GM21447 (cell line): ENCODE measurements around the gene HIVEP2.

Experiments
- ATAC-seq: cut with Tn5 transposase; IDR thresholded peaks from one replicate; pipeline ENCODE4 v1.9.1; 2021; ENCODE audit not compliant: unreplicated experiment

Gene HIVEP2

GRCh38 chr6:142926177-142926493 lies 18.8 kb downstream of the HIVEP2 start:
- no peak for ATAC-seq

- no peak for ATAC-seq
These were observed 19.3 kb downstream of the HIVEP2 start for GRCh38 chr6:142925575-142926110.

DNA sequence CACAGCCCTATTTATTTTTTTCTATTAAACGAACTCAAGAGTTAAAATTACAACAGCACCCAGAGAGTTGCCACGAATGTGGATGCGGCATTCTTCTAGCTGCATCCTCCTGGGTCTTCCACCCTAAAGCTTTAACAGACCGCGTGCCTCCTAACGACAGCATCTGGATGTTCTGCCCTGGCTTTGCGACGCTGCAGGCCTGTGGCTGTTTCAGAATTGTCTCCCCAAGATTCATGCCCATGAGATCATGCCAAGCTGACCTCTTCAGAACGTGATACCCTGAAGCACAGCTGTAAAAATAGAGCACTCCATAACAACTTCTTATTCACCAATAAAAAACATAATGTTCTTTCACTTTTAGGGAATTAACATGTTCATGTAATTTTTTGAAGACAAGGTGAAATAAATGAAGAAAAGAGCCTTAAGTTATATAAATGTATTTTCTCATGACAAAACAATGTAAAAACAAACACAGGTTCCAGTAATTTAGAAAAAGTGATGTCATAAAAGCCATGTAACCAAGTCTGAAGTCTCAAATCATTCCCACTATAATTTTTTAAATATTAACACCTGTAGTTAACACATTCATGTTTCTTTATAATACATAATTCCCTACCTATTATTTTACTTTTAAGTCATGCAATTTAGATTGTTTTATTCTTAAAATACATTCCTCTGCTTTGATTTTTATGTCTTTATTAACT lies 26.5 kb downstream of the HIVEP2 start:
- ATAC-seq, result no peak

- no peak for ATAC-seq
These were observed 28.1 kb downstream of the HIVEP2 start for GRCh38 chr6:142916881-142917280.

DNA sequence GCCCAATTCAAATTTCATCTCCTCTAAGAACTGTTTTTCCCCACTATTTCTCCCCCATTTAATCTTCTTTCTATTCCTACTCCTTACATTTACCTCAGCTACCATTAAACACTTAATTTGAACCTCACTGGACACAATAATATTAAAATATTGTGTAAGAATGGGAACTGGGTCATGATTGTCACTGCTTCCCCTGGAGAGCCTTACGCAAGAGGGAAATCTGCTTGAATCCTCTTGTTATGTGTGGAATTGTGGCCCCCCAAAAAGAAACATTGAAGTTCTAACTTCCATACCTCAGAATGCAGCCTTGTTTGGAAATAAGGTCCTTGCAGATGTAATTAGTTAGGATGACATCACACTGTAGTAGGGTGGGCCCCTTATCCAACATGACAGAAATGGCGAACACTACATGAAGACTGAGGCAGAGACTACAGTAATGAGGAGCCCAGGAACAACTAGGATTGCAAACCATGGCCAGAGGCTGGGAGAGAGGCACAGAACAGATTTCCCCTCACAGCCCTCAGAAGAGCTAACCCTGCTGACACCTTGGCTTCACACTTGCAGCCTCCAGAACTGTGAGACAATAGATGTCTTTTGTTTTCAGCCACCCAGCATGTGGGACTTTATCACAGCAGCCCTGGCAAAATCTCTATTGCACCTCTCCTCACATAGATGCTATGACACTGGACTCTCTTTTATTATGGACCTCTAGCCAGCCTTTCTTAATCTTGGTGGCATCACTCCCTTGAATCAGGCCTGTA lies 29.9 kb downstream of the HIVEP2 start:
- no peak for ATAC-seq

- no peak for ATAC-seq
These were observed 30.6 kb downstream of the HIVEP2 start for GRCh38 chr6:142914369-142914768.

GRCh38 chr6:142913511-142914047 lies 31.4 kb downstream of the HIVEP2 start:
- ATAC-seq, result peak; percentile 96

GRCh38 chr6:142913036-142913510 lies 31.9 kb downstream of the HIVEP2 start:
- ATAC-seq, result peak; percentile 69

DNA sequence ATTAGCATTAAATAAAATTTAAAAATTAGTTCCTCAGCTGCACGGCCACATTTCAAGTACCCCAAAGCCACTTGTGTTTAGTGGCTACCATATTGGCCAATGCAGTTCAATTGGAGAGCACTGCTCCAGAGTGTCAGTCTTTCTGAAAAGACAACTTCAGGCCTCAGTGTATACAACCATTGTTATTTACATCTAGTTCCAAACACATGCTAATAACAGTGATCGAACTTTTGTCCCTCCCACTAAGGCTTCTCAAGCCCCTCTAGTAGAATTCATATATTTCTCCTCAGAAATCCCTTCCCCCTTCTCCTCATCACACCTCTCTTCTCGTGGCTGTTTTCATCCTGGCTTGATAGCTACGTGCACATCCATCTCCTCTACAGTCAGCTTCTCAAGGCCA lies 32.9 kb downstream of the HIVEP2 start:
- ATAC-seq, result no peak

DNA sequence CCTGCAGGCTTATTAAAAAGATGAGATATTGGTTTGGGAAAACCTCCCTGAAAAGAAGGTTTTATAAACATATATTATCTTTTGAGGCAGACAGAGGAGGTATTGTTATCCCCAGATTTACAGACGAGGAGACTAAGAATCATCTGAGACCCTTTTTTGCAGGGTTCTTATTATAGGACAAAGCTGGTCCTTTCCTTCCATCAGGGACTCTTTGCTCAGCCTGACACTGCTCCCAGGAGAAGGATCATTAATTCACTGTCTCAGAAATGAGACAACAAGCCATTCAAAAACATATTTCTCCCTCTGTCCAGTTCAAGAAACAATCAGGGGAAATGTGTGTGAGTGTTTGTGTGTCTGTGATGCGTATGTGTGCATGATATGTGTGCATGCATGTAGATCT lies 33.5 kb downstream of the HIVEP2 start:
- no peak for ATAC-seq

DNA sequence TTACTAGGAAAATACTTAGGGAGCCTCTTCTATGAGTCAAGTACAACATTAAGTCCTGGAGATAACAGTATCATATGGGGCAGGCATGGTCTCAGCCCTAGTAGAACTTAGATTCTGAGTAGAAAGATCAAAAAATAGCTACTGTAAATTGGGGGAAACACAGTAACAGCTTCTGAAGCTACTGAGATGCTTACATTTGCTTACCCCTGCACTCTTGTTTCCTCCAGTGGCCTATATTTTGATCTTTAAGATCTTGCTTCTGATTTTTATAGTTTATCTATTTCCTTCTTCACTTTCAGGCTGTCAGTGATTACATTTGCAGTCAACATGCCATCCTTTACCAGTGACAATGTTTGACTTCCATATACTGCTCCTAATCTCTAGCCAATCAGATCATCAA lies 35.3 kb downstream of the HIVEP2 start:
- ATAC-seq, result no peak

DNA sequence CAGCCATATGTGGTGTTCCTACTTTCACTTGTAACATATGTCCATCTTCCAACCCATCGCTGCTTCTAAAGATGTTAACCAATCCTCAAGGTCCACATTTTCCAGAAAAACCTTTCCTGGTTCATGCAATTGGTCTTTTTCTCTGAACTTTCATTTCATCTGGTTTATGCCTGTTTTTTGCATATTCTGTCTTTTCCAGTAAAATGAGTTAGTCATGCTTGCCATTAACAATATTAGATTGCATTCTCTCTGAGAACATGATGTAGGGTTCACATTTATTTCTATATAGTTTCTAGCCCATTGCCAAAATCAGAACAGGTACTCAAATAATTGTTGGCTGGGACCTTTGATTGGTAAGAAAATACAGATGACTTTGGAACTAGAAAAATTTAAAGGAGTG lies 36.7 kb downstream of the HIVEP2 start:
- no peak for ATAC-seq

GRCh38 chr6:142907544-142907943 lies 37.4 kb downstream of the HIVEP2 start:
- no peak for ATAC-seq

GRCh38 chr6:142906945-142907470 lies 38.0 kb downstream of the HIVEP2 start:
- peak; percentile 72 for ATAC-seq

GRCh38 chr6:142903812-142904211 lies 41.2 kb downstream of the HIVEP2 start:
- no peak for ATAC-seq

DNA sequence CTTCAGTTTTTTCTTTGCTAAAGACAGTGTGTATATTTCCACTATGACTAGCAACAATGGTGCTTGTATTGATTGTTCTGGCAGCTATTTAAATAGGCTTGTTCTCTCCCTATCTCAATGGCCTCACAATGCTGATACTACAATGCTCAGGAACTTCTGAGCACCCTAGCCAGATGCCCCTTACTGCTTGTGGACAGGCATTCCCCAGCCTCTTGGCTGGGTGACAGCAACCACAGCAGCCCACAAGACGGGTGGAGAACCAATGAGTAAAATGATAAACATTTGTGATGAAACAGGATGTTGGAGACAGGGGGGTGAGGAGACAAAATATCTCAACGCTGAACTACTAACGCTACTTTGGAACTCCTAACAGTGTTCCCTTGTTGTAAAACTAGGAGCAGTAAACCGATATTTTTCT lies 42.3 kb downstream of the HIVEP2 start:
- ATAC-seq, result peak; percentile 85

GRCh38 chr6:142901611-142902010 lies 43.4 kb downstream of the HIVEP2 start:
- ATAC-seq, result no peak

DNA sequence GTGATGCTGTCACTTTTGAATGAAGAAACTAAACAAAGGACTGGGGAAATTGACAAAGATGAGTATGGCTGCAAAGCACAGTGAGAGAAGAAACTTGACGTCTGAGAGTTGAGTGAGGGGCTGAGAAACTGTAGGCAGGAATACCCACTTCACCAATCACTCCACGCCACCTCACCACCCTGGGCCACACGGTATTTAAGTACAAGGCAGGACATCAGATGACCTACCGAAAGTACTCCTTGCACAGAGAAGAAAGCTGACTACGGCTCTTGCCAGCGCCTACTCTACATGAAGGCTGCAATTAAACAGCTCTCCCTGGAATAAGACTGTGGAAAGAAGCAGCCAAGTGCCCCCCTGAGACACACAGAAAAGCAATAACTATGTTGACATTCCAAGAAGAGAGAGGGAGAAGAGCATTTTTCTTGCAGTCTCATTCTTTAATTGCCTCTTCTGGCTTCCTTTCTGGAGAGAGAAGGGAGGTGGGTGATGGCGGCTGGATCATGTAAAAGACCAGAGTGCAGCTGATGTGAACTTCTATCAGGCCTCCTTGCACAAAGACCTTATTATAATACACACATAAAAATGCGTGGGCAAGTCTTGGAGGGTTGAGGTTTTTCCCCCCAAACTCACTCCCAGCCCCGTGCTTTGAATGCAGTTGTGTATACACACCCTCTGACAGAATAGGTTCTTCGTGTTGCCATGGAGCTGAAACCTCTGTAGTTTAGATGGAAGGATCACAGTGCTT lies 44.6 kb downstream of the HIVEP2 start:
- no peak for ATAC-seq

GRCh38 chr6:142898927-142899895 lies 45.8 kb downstream of the HIVEP2 start:
- ATAC-seq, result no peak

DNA sequence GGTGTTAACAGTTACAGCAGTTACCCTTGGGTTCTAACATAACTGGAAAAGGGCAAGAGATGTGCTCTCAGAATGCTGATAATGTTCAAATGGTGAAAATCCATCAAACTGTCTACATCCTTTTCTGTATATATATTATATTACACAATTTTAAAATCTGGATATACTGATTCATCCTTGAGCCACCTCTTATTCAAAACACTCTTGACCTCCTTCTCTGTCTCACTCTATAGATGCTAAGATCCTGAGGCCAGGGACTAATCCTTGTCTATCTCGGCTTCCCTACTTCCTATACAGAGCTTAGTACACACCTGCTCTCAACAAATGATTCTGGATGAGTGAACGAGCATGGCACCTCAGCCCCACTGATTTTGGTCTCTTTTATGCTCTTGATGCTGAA lies 47.3 kb downstream of the HIVEP2 start:
- ATAC-seq, result no peak
